Measurements from ENCODE around the gene APOL2.
"Not testable (repeated sequence)": the region's sequence is repeated elsewhere in the genome, so short reads cannot be mapped to it uniquely, and the experiment has no call there.

Gene APOL2

DNA sequence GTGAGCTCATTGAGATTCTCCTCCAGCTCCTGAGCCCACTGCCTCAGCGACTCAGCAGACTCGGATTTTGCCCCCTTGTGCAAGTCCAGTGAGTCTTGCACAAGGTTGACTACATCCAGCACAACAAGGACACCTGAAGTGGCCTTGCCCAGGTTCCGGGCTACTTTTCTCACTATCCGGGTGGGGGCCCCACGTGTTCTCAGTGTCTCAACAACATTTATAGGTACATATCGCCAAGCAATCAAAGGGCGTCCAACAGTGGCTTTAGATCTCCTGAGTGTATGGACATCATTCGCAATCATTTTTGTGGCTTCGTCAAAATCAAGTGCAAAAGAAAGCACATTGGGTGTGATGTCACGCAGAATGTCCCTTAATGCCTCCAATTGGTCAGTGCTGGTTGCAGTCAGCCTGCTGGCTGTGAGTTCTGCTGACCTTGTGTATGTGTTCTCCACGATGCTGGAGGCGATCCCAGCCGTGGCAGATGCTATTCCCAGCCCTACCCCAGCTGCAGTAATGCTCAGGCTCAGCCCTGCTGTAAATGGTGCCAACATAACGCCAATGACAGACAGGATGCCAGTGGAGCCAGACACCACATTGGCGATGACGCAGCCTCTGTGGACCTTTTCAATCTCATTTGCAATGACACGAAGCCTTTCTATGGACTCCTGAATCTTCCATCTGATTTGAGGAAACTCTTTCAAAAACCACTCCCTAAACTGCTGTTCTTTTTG, 48.1 kb downstream of the APOL2 start:
- Histone ChIP-seq H3K27ac (no peak overlapping the region), H3K36me3 (no peaks in the 10 kb centered on the region), H3K9me3 (ENCODE audit: severe bottlenecking) (no peaks in the 10 kb centered on the region), H3K4me3 (ENCODE audit: low read depth, low read length) (no peak overlapping the region), H3K27me3 (ENCODE audit: insufficient read depth, low read depth, severe bottlenecking) (no peaks in the 10 kb centered on the region)
- TF ChIP-seq, protein P1, sequence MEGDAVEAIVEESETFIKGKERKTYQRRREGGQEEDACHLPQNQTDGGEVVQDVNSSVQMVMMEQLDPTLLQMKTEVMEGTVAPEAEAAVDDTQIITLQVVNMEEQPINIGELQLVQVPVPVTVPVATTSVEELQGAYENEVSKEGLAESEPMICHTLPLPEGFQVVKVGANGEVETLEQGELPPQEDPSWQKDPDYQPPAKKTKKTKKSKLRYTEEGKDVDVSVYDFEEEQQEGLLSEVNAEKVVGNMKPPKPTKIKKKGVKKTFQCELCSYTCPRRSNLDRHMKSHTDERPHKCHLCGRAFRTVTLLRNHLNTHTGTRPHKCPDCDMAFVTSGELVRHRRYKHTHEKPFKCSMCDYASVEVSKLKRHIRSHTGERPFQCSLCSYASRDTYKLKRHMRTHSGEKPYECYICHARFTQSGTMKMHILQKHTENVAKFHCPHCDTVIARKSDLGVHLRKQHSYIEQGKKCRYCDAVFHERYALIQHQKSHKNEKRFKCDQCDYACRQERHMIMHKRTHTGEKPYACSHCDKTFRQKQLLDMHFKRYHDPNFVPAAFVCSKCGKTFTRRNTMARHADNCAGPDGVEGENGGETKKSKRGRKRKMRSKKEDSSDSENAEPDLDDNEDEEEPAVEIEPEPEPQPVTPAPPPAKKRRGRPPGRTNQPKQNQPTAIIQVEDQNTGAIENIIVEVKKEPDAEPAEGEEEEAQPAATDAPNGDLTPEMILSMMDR (IDR thresholded peaks at IDR 0.05; ENCODE audit: low read depth, low read length), result no peak
- DNase-seq, result no peak

DNA sequence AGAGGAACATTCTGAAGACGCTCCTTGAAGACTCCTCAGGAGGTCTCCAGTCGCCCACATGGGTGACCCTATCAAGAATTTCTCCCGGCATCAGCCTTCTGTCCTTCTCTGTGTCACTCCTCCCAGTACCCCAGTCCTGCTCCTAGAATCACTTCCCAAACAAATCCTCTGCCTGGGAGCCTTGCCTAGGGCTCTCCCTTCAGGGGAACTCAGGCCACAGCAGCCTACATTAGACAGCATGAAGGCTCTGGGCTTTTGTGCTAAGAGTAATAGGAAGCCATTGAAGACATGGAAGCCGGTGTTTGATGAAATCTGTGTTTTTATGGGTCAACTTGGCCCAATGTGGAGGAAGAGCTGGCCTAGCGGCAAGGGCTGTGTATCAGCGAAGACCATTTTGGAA, 51.5 kb downstream of the APOL2 start:
- H3K36me3 ChIP-seq; H3K27me3 ChIP-seq (ENCODE audit: insufficient read depth, low read depth, severe bottlenecking); H3K27ac ChIP-seq; H3K4me3 ChIP-seq (ENCODE audit: low read depth, low read length); H3K9me3 ChIP-seq (ENCODE audit: severe bottlenecking); DNase-seq: not testable (repeated sequence)

DNA sequence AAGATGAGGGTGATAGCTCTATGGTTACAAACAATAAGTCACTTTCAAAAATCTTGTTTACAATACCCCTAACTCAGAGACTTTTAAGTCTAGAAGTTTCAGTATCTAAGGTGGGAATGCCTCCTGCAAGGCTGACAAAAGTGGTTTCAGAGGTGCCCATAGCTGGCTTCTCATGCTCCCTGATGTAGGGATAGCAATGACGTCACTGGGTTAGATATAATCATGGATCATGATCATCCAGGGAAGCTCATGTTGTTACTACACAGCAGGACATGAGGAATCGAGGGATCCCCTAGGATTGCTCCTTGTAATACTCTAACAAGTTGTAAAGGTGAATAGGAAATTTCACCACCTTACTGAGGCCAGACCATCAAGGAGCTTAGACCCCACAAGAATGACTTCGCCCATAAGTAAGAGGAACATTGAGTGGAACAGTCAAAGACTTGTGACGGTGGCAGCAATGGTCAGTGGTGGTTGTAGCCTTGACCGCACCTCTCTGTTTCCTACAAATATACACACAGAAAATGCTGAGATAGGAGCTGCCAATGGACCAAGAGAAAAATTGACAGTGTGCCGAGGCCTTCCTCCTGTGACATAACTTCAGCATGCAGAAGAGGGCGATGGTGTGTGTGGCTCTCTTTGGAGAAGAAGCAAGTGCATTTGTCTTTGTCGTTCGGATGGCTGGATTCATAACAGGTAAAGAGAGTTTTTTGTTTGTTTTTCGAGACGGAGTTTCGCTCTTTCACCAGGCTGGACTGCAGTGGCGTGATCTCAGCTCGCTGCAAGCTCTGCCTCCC, 53.3 kb downstream of the APOL2 start:
- no peaks in the 10 kb centered on the region for H3K36me3 ChIP-seq

DNA sequence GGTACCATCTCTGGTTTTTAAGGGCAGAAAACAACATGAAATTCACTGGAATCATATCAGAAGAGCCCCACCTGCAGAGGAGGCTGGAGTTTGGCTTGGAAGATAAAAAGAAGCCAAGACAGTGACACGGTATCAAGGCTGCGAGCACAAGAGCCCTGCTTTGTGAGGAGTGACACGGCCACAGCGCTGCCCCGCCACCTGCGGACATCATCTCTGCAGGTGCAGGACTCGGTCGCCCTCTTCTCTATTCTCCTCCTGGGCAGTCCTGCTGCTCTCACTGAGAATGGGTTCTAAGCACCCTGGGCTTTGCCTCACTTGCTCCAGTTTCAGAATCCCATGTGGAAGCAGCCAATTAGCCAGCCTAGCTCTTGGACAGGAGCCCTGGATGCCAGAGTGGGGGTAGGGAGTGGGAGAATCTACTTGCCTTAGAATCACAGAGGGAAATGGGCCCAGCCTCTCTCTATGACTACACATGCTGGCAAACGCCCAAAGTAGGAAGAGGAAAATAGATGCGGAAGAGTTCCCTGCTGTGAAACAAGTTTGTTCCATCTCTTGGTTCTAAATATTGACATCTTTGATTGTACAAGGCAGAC, 54.8 kb downstream of the APOL2 start:
- H3K36me3 ChIP-seq, result no peaks in the 10 kb centered on the region
- no peak overlapping the region for H3K27ac ChIP-seq
- no peaks in the 10 kb centered on the region for H3K9me3 ChIP-seq (ENCODE audit: severe bottlenecking)
- no peaks in the 10 kb centered on the region for H3K27me3 ChIP-seq (ENCODE audit: insufficient read depth, low read depth, severe bottlenecking)
- TF ChIP-seq, protein P1 (IDR thresholded peaks at IDR 0.05; ENCODE audit: low read depth, low read length), result no peak
- no peak overlapping the region for H3K4me3 ChIP-seq (ENCODE audit: low read depth, low read length)
- DNase-seq, result no peak

More for the DNA sequence above, 53.3 kb downstream of the APOL2 start:
- TF ChIP-seq, protein P1 (IDR thresholded peaks at IDR 0.05; ENCODE audit: low read depth, low read length), result peak; percentile 17; the same call in 1 of the 2 replicates
- no peak for DNase-seq
- Histone ChIP-seq H3K9me3 (ENCODE audit: severe bottlenecking) (no peaks in the 10 kb centered on the region), H3K4me3 (ENCODE audit: low read depth, low read length) (no peak overlapping the region), H3K27me3 (ENCODE audit: insufficient read depth, low read depth, severe bottlenecking) (no peaks in the 10 kb centered on the region), H3K27ac (no peak overlapping the region)

DNA sequence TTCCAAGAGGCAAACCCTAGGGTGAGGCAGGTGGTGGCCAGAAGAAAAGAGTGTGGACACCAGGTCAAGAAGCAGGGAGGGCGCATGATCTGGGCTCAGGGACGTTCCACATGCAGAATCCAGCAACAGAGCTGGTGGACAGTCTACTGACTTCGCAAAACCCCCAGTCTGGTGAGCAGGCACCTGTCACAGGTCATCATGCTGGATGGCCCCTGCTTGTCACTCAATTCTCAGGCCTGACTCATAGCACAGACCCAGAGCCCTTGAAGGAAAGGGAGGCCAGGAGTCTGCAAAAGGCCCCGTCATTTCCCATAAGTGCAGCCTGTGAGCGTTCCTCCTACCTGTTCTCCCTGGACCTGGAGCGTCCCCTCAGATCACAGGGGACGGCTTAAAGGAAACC, 55.9 kb downstream of the APOL2 start:
- TF ChIP-seq, protein P1 (IDR thresholded peaks at IDR 0.05; ENCODE audit: low read depth, low read length), result no peak

DNA sequence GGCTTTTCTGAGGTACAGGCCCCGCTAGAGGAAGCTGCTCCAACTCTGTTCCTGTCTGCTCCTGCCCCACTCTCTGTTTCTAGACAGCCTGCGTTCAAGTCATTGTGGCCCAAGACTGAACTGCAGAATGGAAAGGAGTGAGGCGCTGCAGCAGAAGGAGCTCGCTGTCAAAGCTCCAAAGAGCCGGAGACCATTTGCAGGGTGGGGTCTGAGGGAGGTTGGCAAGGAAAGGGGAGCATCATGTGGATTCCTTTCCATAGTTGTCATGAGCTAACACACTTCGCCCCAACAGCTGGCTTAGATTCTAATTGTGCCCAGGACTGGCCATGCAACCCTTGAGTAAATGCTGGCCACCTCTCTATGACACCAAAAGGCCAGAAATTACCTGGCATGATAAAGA, 56.5 kb downstream of the APOL2 start:
- TF ChIP-seq, protein P1 (IDR thresholded peaks at IDR 0.05; ENCODE audit: low read depth, low read length), result no peak
- H3K27ac ChIP-seq, result no peak overlapping the region
- H3K4me3 ChIP-seq (ENCODE audit: low read depth, low read length), result no peak overlapping the region
- no peaks in the 10 kb centered on the region for H3K9me3 ChIP-seq (ENCODE audit: severe bottlenecking)
- H3K36me3 ChIP-seq, result no peaks in the 10 kb centered on the region
- no peaks in the 10 kb centered on the region for H3K27me3 ChIP-seq (ENCODE audit: insufficient read depth, low read depth, severe bottlenecking)
- DNase-seq, result no peak

More for the DNA sequence above, 55.9 kb downstream of the APOL2 start:
- DNase-seq, result no peak
- Histone ChIP-seq H3K36me3 (no peaks in the 10 kb centered on the region), H3K4me3 (ENCODE audit: low read depth, low read length) (no peak overlapping the region), H3K27me3 (ENCODE audit: insufficient read depth, low read depth, severe bottlenecking) (no peaks in the 10 kb centered on the region), H3K27ac (no peak overlapping the region), H3K9me3 (ENCODE audit: severe bottlenecking) (no peaks in the 10 kb centered on the region)

Data from WERI-Rb-1 (cell line).